Measurements from ENCODE around the gene RNF40. TPM values are rescaled to one million over a fixed set of nuclear protein-coding genes. Genes with fewer than 3 reads are reported as not detected.
"Not testable (repeated sequence)": the region's sequence is repeated elsewhere in the genome, so short reads cannot be mapped to it uniquely, and the experiment has no call there.

Gene RNF40
- total RNA-seq, 1 donor from 2014 or later = 182 TPM

- DNase-seq = no peak
- H3K4me3 Mint-ChIP-seq (ENCODE audit: unreplicated experiment) = no peak overlapping the region
- no peaks in the 10 kb centered on the region for H3K36me3 Mint-ChIP-seq (ENCODE audit: unreplicated experiment)
- H3K9me3 Mint-ChIP-seq (ENCODE audit: unreplicated experiment) = peaks cover 2% of the 10 kb centered on the region
- TF ChIP-seq, protein P1, sequence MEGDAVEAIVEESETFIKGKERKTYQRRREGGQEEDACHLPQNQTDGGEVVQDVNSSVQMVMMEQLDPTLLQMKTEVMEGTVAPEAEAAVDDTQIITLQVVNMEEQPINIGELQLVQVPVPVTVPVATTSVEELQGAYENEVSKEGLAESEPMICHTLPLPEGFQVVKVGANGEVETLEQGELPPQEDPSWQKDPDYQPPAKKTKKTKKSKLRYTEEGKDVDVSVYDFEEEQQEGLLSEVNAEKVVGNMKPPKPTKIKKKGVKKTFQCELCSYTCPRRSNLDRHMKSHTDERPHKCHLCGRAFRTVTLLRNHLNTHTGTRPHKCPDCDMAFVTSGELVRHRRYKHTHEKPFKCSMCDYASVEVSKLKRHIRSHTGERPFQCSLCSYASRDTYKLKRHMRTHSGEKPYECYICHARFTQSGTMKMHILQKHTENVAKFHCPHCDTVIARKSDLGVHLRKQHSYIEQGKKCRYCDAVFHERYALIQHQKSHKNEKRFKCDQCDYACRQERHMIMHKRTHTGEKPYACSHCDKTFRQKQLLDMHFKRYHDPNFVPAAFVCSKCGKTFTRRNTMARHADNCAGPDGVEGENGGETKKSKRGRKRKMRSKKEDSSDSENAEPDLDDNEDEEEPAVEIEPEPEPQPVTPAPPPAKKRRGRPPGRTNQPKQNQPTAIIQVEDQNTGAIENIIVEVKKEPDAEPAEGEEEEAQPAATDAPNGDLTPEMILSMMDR (IDR thresholded peaks at IDR 0.05; ENCODE audit: partially characterized antibody, unreplicated experiment) = no peak
- H3K27me3 Mint-ChIP-seq (ENCODE audit: unreplicated experiment) = peaks cover 1% of the 10 kb centered on the region
- H3K27ac Mint-ChIP-seq (ENCODE audit: unreplicated experiment) = no peak overlapping the region
- H3K4me1 Mint-ChIP-seq (ENCODE audit: low read depth, unreplicated experiment) = no peaks in the 10 kb centered on the region
Observed at GRCh38 chr16:30820952-30821421, 58.9 kb downstream of the RNF40 start.

DNA sequence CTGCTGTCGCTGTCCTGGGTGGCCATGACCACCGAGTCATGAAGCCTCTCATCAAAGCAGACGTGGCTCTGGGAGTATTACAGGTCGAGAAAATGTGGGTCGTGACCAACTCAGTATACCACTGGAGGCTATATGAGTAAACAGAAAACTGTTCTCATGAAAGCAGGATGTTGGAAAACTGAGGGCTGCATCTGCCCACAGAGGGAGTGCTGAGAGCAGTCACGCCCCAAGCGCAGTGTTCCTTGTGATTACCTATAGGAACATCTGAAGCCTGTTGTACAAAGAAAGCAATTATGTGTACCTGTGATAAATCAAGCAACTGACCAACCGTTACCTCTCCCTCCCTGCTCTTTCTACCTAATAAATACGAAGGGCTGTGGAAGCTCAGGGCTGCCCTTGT lies 59.3 kb downstream of the RNF40 start:
- DNase-seq; H3K27ac Mint-ChIP-seq (ENCODE audit: unreplicated experiment); H3K4me1 Mint-ChIP-seq (ENCODE audit: low read depth, unreplicated experiment); H3K27me3 Mint-ChIP-seq (ENCODE audit: unreplicated experiment); H3K4me3 Mint-ChIP-seq (ENCODE audit: unreplicated experiment); H3K36me3 Mint-ChIP-seq (ENCODE audit: unreplicated experiment); H3K9me3 Mint-ChIP-seq (ENCODE audit: unreplicated experiment): not testable (repeated sequence)

GRCh38 chr16:30821891-30822290 lies 59.8 kb downstream of the RNF40 start:
- peaks cover 1% of the 10 kb centered on the region for H3K27me3 Mint-ChIP-seq (ENCODE audit: unreplicated experiment)
- H3K9me3 Mint-ChIP-seq (ENCODE audit: unreplicated experiment) = peaks cover 3% of the 10 kb centered on the region
- no peaks in the 10 kb centered on the region for H3K36me3 Mint-ChIP-seq (ENCODE audit: unreplicated experiment)
- H3K4me3 Mint-ChIP-seq (ENCODE audit: unreplicated experiment) = no peak overlapping the region
- no peak for DNase-seq
- no peak overlapping the region for H3K27ac Mint-ChIP-seq (ENCODE audit: unreplicated experiment)
- H3K4me1 Mint-ChIP-seq (ENCODE audit: low read depth, unreplicated experiment) = no peaks in the 10 kb centered on the region
- TF ChIP-seq, protein P1 (IDR thresholded peaks at IDR 0.05; ENCODE audit: partially characterized antibody, unreplicated experiment) = no peak

Other genes starting within 250 kb of the RNF40 start
- 45.6 TPM for gene ZNF768, start 235.8 kb upstream of the RNF40 start, total RNA-seq (ENCODE audit: unreplicated experiment)
- gene ZNF747, start 227.5 kb upstream of the RNF40 start, total RNA-seq (ENCODE audit: unreplicated experiment) = 15.1 TPM
- gene ZNF764, start 203.9 kb upstream of the RNF40 start, total RNA-seq (ENCODE audit: unreplicated experiment) = 39.0 TPM
- gene ZNF688, start 190.6 kb upstream of the RNF40 start, total RNA-seq (ENCODE audit: unreplicated experiment) = 18.7 TPM
- gene ZNF785, start 176.6 kb upstream of the RNF40 start, total RNA-seq (ENCODE audit: unreplicated experiment) = 58.4 TPM
- 14.6 TPM for gene ZNF689, start 151.9 kb upstream of the RNF40 start, total RNA-seq (ENCODE audit: unreplicated experiment)
- 79.6 TPM for gene PRR14, start 111.4 kb upstream of the RNF40 start, total RNA-seq (ENCODE audit: unreplicated experiment)
- 66.7 TPM for gene FBRS, start 103.9 kb upstream of the RNF40 start, total RNA-seq (ENCODE audit: unreplicated experiment)
- gene SRCAP, start 63.2 kb upstream of the RNF40 start, total RNA-seq (ENCODE audit: unreplicated experiment) = 60.1 TPM
- 32.6 TPM for gene PHKG2, start 13.9 kb upstream of the RNF40 start, total RNA-seq (ENCODE audit: unreplicated experiment)
- 10.9 TPM for gene CFAP119, start 260 bp upstream of the RNF40 start, total RNA-seq (ENCODE audit: unreplicated experiment)
- 42.5 TPM for gene ZNF629, start 24.9 kb downstream of the RNF40 start, total RNA-seq (ENCODE audit: unreplicated experiment)
- gene BCL7C, start 131.8 kb downstream of the RNF40 start, total RNA-seq (ENCODE audit: unreplicated experiment) = 24.0 TPM
- 1.7 TPM for gene CTF1, start 134.3 kb downstream of the RNF40 start, total RNA-seq (ENCODE audit: unreplicated experiment)
- 76.8 TPM for gene FBXL19, start 161.2 kb downstream of the RNF40 start, total RNA-seq (ENCODE audit: unreplicated experiment)
- 5.1 TPM for gene ORAI3, start 186.7 kb downstream of the RNF40 start, total RNA-seq (ENCODE audit: unreplicated experiment)
- 24.3 TPM for gene SETD1A, start 195.4 kb downstream of the RNF40 start, total RNA-seq (ENCODE audit: unreplicated experiment)
- gene HSD3B7, start 222.9 kb downstream of the RNF40 start, total RNA-seq (ENCODE audit: unreplicated experiment) = 2.0 TPM
- 51.6 TPM for gene STX1B, start 248.3 kb downstream of the RNF40 start, total RNA-seq (ENCODE audit: unreplicated experiment)